Fibroblast of skin of left biceps (primary cell): ENCODE results near the gene ATXN10.

ENCODE experiments used
- DNase-seq, 2 experiments: peaks; one replicate each; pipeline ENCODE4 v3.0.0-alpha.2; 2013; ENCODE audit warnings: low read depth in 2 of 2

ATXN10 gene

GRCh38 chr22:45890351-45890635, 218.7 kb downstream of the ATXN10 start:
- DNase-seq, result no peak

GRCh38 chr22:45891021-45891421, 219.4 kb downstream of the ATXN10 start:
- no peak for DNase-seq

GRCh38 chr22:45891471-45891995, 219.9 kb downstream of the ATXN10 start:
- no peak for DNase-seq

- no peak for DNase-seq
Observed at GRCh38 chr22:45891996-45892621, 220.5 kb downstream of the ATXN10 start.

GRCh38 chr22:45892681-45893461, 221.2 kb downstream of the ATXN10 start:
- no peak for DNase-seq

GRCh38 chr22:45893516-45893915, 221.9 kb downstream of the ATXN10 start:
- DNase-seq, result no peak
